Stimulated activated CD4-positive, alpha-beta T cell treated with anti-CD3 and anti-CD28 coated beads, TNF-alpha, amount 100 ng/mL, for 48 hours (primary cell): ENCODE data around the gene MPEG1.

ENCODE experiments used
- DNase-seq, 3 donors: peaks; one replicate each; pipeline ENCODE4 v3.0.0-alpha.2; 2020; ENCODE audit warnings: low read depth in 3 of 3

Gene MPEG1

GRCh38 chr11:59164028-59164427 is 48.7 kb downstream of the MPEG1 start:
- no peak for DNase-seq
